ENCODE measurements around the gene PRKCQ. TPM values are rescaled to one million over a fixed set of nuclear protein-coding genes. Genes with fewer than 3 reads are reported as not detected.

Gene PRKCQ
- total RNA-seq, 1 experiment from 2014 or later: 12.1 TPM

GRCh38 chr10:6610647-6611046, 30.6 kb upstream of the PRKCQ start:
- Histone ChIP-seq H3K23me2 (ENCODE audit: insufficient read length, low read depth, low read length, poor library complexity, severe bottlenecking) (no peaks in the 10 kb centered on the region), H2BK15ac (ENCODE audit: low read depth, low read length) (no peak overlapping the region), H3K9me3 (ENCODE audit: control insufficient read depth, low read depth, low read length) (peaks cover 9% of the 10 kb centered on the region), H3K79me2 (ENCODE audit: insufficient read depth, low read length) (no peaks in the 10 kb centered on the region), H3T11ph (ENCODE audit: low read length) (no peak overlapping the region), H4K8ac (replicated peaks; ENCODE audit: insufficient read length, low read depth, low read length) (no peak overlapping the region), H3K9ac (ENCODE audit: extremely low read depth, insufficient read length, low read length) (no peak overlapping the region), H3K56ac (ENCODE audit: insufficient read length, low read depth, low read length) (no peak overlapping the region), H3K79me1 (ENCODE audit: insufficient read depth, low read depth, low read length, poor library complexity, severe bottlenecking) (no peaks in the 10 kb centered on the region), H2AK5ac (ENCODE audit: insufficient read length, low read length) (no peak overlapping the region), H2BK12ac (ENCODE audit: insufficient read length, low read depth, low read length) (no peak overlapping the region), H2BK5ac (ENCODE audit: insufficient read length, low read length) (no peak overlapping the region), H3K18ac (ENCODE audit: insufficient read length, low read depth, low read length) (no peak overlapping the region), H3K27ac (ENCODE audit: insufficient read length, low read depth, low read length) (no peak overlapping the region), H3K23ac (ENCODE audit: insufficient read length, low read depth, low read length) (no peak overlapping the region), H4K20me1 (ENCODE audit: control insufficient read depth, insufficient read depth, insufficient read length) (no peaks in the 10 kb centered on the region), H3K4ac (ENCODE audit: low read depth, low read length) (no peak overlapping the region), H3K27me3 (ENCODE audit: insufficient read depth, low read length) (no peaks in the 10 kb centered on the region; the same call in 1 of the 2 replicates), H2AFZ (ENCODE audit: low read length) (no peak overlapping the region), H3K14ac (ENCODE audit: insufficient read depth, low read length) (no peak overlapping the region), H3K4me1 (ENCODE audit: insufficient read depth, low read length) (no peaks in the 10 kb centered on the region), H2BK20ac (ENCODE audit: low read depth, low read length, poor library complexity, severe bottlenecking) (no peak overlapping the region), H4K5ac (ENCODE audit: insufficient read length, low read depth, low read length) (no peak overlapping the region), H2BK120ac (ENCODE audit: low read depth, low read length, poor library complexity, severe bottlenecking) (no peak overlapping the region), H4K91ac (ENCODE audit: insufficient read length, low read depth, low read length) (no peak overlapping the region), H3K4me2 (ENCODE audit: insufficient read depth, insufficient read length, low read length) (no peak overlapping the region)
- peaks cover 18 to 21% of the 10 kb centered on the region in 2 experiments for H3K9me3 Mint-ChIP-seq
- no peak for DNase-seq
- TF ChIP-seq CTCF (conservative IDR thresholded peaks at IDR 0.05): no peak
- no peaks in the 10 kb centered on the region for H3K4me1 Mint-ChIP-seq
- H3K27ac Mint-ChIP-seq: no peak overlapping the region
- peaks cover 5 to 19% (median 9%) of the 10 kb centered on the region in 3 experiments for H3K36me3 Mint-ChIP-seq (ENCODE audit: insufficient read depth in 1 of 3, low read depth in 3 of 3)
- H3K4me3 Mint-ChIP-seq: no peak overlapping the region
- no peaks in the 10 kb centered on the region for H3K27me3 Mint-ChIP-seq (ENCODE audit: low read depth)
